OCI-LY1 (cell line): ENCODE measurements around the gene DDX24.

ENCODE experiments used
- EZH2 ChIP-seq: fragments of 200-600 bp; sonication (generic), shearing (Covaris generic); IDR thresholded peaks from 2 replicates; pipeline ENCODE4 v1.8.0; 2017; ENCODE audit warnings: borderline replicate concordance, mixed run types, mild to moderate bottlenecking, antibody characterized with exemption, low read length, moderate library complexity, mixed read lengths
- TF ChIP-seq, protein P1 (sequence below): fragments of 200-600 bp; sonication (generic), shearing (Covaris generic); IDR thresholded peaks from 2 replicates; pipeline ENCODE4 v1.5.1; 2017; ENCODE audit warnings: mild to moderate bottlenecking, antibody characterized with exemption, low read length, moderate library complexity, mixed read lengths

DNA sequence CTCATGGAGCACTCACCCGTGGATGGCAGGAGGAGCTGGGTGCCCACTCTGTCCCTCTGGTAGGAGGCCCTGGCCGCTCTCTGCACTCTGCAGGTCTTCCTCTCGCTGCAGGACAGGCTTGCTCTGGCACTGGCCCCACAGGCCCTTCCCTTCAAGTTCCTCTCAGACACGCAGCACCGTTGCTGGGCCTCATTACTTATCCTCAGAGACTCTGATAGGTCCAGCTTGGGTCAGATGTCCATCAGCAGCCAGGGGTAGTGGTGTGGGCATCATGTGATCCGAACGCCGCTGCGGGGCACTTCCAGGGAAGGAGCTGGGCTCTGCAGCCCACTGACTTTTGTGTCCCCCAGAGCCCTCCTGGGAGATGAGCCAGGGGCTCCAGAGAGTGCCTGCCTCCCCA lies 43.0 kb downstream of the DDX24 start:
- TF ChIP-seq, protein P1, sequence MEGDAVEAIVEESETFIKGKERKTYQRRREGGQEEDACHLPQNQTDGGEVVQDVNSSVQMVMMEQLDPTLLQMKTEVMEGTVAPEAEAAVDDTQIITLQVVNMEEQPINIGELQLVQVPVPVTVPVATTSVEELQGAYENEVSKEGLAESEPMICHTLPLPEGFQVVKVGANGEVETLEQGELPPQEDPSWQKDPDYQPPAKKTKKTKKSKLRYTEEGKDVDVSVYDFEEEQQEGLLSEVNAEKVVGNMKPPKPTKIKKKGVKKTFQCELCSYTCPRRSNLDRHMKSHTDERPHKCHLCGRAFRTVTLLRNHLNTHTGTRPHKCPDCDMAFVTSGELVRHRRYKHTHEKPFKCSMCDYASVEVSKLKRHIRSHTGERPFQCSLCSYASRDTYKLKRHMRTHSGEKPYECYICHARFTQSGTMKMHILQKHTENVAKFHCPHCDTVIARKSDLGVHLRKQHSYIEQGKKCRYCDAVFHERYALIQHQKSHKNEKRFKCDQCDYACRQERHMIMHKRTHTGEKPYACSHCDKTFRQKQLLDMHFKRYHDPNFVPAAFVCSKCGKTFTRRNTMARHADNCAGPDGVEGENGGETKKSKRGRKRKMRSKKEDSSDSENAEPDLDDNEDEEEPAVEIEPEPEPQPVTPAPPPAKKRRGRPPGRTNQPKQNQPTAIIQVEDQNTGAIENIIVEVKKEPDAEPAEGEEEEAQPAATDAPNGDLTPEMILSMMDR, result no peak
- TF ChIP-seq EZH2, result no peak
